Stimulated activated CD8-positive, alpha-beta memory T cell treated with anti-CD3 and anti-CD28 coated beads, Interleukin-15, amount 100 ng/mL, for 4 hours (primary cell): ENCODE data around the gene NAT10.
A peak's percentile ranks its signal among the peaks of the same experiment; 100 is the strongest.

Source experiments
- DNase-seq, 2 donors: peaks; one replicate each; pipeline ENCODE4 v3.0.0-alpha.2; 2020; ENCODE audit warnings: low read depth in 2 of 2

The NAT10 gene

DNA sequence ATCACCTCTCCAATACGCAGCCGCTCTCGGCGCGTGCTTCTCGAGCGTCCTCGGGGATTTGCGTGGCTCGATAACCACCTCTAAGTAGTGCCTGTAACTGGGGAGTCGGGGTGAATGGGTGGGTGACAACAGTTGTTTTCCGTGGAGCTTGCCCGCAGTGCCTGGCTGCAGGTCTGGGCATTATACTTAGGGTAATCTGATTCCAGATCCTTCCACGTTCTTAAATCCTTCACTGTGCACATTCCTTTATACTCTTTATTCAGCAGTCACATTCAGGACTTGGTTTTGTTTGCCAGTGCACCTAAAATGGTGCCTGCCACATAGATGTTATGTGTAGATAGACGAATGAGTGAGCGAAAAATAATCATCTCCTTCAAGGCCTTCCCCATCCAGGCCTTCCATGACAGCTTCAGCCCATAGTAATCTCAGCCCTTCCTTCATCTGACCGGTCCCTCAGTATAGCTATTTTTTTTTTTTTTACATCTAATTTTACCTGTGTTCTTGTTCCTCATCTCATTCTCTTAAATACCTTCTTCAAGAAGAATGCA is 602 bp downstream of the NAT10 start:
- DNase-seq = peak in 1 of 2 donors; percentile 5

DNA sequence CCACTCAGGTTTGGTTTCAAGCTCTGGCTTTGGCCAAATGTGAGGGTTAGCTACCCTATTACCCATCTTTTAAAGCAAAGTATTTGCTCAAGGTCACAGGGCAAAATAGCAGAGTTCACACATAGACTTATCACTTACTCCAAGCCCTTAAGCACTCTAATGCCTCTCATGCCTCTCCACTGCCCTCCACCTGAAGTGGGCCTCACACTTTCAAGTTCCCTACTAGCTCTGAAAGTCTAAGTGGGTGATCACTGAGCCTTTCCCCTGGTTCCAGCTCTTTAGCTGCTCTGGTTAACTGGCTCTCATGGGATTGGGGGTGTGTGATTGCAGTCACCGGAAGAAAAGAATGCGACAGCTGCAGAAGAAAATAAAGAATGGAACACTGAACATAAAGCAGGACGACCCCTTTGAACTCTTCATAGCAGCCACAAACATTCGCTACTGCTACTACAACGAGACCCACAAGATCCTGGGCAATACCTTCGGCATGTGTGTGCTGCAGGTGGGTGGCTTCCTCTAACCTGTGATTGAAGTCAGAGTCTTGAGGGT is 6.4 kb downstream of the NAT10 start:
- no peak for DNase-seq

DNA sequence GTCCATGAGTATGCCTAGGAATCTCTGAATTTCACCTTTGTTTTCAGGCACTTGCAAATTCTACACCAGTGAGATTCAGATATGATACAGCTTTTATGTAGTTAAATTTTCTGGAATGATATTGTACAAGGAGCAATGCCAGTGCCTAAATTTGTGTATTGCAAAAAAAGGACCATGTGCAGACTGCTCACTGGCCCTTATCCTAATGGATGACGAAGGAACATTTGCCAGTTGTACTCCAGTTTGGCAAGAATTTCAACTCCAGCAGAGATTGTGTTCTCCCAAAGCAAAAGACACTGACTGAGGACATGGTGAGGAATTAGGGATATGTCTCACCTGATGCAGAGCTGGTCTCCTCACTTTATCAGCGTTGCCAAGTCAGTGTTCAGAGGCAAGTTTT is 8.6 kb downstream of the NAT10 start:
- DNase-seq = no peak

DNA sequence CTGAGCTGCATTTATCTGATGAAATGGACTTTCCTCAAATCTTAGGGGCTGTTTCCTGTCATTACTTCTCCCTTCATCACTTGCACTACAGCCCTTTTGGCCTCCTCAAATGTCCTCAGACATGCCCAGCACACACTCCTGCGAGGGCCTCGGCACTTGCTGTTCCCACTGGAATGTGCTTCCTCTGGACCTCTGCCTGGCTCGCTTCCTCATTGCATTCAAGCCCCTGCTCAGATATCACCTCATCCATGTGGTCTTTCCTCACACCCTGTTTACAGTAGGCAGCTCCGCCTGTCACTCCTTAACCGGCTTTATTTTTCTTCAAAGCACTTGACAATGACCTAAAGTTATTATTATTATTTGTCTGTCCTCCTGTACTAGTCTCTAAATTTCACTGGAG is 9.0 kb downstream of the NAT10 start:
- DNase-seq = no peak

DNA sequence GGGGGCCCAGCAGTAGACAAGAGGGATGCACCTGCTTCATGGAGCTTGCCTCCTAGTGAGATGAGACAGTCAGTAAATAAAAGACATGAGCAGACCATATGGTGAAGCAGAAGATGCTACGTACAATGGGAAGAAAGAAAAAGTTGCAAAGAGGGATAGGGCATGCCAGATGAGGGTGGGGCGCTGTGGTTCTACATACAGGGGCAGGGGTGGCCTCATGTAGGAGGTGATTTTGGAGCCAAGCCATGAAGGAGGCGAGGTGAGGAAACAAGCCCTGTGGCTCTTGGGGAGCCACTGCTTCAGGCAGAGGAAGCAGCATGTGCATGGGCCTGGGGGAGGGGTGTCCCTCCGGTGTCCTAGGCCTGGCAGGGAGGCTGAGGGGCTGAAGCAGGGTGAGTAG is 15.2 kb downstream of the NAT10 start:
- DNase-seq = no peak

DNA sequence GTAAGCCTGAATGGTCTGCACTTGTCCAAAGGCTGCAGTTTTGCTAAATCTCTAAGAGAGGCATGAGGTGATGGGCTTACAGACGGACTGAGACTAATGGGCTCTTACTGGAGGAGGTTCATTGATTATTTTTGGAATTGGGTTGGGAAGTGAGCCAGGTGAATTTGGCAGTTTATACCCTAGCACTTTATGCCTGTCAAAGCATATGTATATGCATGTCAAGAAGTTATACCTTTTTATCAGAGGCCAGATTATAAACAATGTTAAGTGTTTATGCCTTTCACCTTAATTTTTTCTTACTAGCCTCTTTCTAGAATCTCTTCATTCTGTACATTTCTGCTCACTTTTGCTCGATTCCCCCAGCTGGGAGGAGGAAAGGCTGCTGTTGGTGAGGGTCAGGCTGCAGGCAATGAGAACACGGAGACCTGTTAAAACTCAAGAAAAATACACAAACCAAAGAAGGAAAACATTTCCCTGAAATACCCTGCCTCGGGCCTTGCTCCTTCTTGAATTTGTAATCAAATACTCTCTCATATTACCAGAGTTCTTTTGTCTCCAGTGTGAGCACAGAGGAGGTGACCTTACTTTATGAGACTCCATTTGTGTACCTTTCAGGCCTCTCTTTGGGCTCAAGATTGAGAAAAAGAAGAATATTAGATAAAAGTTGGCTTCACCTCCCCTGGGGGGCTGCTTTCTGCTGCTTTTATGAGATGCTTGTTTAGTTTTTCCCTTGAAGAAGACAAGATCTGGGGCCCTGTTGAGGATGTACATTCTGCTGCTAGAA is 19.6 kb downstream of the NAT10 start:
- no peak for DNase-seq

DNA sequence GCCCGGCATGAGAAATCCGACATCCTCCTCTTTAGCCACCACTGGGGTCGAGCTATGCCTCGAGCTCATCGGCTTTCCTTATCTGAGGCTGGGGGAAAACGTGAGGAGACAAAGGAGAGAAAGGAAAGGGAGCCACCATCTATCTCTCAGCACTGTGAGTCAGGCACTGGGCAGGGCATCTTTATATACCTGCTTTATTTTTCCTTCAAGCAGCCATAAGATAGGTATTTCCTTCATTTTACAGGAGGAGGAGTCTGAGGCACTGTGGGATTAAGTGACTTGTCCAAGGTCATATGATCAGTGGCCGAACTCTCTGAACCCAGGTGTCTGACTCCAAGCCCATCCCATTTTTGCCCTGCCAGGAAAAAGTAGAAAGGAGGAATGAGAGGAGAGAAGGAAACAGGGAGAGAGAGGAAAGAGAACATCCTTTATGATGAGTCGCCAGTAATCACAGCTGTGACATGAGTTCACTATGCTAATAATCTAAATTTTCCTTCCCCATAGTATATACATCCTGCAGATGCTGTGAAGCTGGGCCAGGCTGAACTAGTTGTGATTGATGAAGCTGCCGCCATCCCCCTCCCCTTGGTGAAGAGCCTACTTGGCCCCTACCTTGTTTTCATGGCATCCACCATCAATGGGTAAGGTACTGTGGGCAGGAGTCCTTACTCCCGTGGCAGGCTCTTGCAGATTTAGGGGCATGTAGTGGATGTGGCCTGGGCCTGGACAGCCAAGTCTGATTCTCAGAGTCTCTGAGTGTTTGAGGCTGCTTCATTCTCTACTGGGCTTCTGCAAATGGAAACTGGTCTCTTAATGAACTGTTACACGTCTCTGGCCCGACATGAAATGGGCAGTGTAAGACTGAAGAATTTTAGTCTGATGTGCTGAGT is 21.8 kb downstream of the NAT10 start:
- DNase-seq = no peak

DNA sequence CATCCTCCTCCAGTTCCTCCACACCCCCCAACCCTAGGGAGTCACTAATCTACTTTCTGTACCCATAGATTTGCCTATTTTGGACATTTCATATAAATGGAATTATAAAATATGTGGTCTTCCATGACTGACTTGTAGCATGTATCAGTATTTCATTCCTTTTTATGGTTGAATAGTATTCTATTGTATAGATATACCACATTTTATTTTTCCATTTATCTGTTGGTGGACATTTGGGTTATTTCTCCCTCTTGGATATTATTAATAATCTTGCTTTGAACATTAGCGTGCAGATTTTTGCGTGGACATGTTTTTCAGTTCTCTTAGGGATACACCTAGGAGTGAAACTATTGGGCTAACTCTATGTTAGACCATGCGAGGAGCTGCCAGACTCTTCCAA is 23.4 kb downstream of the NAT10 start:
- DNase-seq = no peak

DNA sequence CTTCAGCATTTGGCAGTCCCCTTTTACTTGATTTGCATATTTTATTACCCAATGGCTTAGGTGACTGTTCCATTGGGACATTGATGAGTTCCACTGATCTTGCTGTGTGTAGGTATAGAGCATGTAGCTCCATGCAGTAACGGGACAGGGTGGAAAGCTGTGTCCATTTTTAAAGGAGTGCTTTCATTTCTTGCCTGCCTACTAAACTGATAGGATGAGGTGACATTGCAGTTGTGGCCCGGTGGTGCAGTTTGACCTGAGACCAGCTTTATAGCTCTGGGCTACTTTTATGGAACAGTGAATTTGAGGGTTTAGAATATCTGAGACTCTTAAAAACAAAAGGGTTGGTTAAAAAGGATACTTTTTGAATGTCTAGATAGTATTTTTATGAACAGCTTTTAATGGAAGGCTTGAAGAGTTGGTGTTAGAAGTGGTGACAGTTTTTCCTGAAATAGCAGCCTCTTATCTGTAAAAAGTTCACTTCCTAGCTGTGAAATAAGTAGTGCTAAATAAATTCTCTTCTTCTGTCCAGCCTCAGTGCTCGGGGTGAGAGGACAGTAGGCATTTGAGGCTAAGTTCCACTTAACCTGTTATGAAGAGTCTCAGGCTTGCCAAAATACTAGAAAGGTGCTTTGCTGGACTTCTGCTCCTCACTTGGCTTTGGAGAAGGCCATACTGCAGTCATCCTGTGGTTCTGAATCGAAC is 27.0 kb downstream of the NAT10 start:
- no peak for DNase-seq

DNA sequence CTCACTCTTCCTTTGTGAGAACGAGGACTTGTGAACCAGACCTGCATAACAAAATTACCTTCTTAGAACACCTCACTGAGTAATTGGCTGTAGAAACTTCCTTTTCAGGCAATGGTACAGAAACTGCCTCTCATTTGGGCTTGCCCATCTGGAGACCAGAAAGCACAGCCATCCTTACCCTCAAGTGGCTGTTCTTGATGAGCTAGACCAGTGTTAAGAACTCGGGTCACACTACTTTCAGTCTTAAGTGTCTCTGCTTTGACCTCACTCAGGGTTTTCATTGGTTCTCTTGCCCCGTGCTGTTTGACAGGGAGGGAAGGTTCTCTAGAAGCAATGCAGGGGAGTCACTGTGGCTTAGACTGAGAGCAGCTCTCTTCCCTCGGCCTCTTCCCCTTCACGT is 29.3 kb downstream of the NAT10 start:
- DNase-seq = no peak

DNA sequence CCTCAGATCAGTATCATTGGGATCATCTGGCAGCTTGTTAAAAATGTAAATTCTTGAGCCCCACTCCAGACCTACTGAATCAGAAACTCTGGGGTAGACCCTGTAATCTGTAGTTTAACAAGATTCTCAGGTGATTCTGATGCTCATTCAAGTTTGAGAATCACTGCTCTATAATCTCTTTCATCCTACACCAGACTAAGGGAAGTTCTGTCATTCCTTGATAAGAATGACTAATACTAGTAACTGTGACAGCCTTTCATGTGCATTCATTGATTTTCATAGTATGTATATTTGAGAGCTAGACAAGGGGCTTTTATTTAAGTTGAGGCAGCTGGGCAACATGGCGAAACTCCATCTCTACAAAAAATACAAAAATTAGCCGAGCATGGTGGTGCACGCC is 30.0 kb downstream of the NAT10 start:
- no peak for DNase-seq

DNA sequence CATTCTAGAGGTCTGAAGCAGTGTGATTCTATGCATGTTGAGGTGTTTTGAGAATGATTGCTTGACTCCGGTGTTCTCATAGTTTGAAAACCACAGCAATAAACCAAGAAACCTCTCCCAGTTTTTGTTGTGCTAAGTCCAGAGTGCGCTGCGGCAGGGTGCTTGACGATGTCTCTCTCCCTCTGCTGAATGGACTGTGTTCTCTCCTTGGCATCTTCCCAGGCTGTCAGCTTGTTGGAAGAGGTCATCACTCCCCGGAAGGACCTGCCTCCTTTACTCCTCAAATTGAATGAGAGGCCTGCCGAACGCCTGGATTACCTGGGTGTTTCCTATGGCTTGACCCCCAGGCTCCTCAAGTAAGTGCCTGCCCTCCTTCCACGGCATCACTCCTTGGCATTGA is 31.0 kb downstream of the NAT10 start:
- DNase-seq = no peak

DNA sequence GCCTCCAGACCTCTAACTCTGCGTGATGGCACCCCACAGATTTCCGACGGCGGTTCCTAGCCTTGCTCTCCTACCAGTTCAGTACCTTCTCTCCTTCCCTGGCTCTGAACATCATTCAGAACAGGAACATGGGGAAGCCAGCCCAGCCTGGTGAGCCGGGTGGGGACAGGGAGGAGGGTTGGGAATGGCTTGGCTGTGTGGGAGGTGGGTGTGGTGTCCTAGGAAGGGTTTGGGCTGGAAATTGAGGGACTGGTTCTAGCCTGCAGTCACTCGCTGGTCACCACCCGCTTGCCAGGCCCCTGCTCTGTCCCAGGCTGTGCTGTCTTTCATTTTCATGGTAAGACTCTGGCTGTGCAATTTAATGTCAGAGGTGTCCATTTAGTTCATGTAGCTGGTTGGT is 33.9 kb downstream of the NAT10 start:
- DNase-seq = no peak

DNA sequence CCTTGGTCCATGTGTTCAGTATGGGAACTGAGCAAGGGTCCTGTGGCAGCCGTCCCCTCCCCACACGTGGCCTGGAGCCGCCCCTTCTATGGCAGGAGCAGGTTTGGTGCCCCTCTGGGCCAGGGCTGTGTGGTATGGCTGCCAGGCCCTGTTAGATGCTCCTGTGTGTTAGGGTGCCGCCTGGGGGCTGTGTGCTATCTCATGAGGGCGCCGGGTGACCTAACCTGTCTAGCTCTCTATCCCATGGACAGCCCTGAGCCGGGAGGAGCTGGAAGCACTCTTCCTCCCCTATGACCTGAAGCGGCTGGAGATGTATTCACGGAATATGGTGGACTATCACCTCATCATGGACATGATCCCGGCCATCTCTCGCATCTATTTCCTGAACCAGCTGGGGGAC is 34.7 kb downstream of the NAT10 start:
- DNase-seq = no peak

DNA sequence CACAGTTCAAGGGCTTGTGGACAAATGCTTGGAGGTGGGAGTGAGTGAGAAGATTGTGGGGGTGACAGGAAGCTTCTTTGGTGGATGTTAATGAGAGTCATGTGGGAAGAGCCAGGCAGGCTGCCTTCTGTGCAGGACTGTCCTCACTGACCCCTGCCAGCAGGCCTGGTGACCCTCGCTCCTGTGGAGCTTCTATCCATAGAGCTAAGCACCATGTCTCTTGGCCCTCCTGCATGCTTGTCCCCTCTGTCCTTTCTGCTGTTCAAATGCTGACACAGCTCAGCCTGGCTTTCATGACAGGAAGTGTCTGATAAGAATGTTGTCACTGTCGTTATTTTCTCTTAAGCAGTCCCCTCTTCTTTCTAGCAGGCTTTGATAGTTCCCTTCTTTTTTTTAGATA is 37.6 kb downstream of the NAT10 start:
- no peak for DNase-seq

DNA sequence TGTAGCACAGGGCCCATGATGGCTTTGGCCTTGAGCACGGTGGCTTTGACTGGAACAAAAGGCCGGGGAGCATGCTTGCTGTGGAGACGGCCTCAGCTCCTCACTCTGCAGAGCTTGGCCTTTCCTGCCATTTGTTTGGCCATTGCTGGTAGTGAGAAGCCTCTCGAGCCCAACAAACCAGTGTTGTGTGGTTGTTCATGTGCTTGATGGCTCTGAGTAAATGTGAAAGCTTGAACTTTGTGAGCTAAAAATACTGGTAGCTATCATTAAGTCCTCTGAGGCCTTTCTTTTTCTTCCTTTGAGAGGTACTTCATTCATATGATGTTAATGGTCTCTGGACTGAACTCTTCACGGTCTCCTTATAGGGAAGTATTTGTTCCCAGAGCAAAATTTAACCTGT is 39.6 kb downstream of the NAT10 start:
- DNase-seq = no peak

DNA sequence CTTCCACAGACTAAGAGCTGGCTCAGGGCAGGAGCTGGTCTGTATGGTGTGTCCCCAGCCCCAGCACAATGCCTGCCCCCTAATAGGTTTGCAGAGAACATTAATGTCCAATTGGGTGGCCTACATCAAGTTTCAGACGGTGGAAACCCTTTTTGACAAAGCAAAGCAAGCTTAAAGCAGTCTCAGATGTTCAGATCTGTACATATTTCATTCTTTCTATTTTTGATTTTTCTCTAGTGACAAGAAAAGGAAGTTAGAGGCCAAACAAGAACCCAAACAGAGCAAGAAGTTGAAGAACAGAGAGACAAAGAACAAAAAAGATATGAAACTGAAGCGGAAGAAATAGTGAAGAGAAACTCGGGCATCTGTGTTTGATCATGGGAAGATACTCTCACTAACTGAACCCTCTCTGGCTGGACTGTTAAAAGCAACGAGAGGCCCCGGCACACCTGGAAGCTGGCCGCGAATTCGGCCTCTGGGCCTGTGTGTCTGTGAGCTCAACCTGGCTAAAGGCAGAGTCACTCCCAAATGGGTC is 40.5 kb downstream of the NAT10 start:
- no peak for DNase-seq

DNA sequence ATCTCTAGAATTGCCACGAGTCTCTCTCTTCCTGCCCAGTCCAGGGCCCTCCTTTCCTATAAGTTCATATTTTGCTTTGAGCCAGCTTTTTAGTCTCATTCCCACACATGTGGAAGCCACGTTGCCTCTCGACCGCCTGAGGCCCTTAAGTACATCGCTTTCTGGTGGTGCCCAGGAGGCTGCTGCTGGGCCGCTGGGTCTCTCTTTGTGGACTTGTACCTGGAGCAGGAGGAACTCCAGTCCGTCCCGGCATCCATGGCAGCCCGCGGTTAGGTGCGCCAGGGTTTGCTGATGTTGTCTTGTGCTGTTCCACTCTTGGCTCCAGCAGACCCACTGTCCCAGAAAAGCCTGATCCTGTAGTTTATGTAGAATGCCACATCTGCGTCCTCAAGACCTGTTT is 41.0 kb downstream of the NAT10 start:
- no peak for DNase-seq

DNA sequence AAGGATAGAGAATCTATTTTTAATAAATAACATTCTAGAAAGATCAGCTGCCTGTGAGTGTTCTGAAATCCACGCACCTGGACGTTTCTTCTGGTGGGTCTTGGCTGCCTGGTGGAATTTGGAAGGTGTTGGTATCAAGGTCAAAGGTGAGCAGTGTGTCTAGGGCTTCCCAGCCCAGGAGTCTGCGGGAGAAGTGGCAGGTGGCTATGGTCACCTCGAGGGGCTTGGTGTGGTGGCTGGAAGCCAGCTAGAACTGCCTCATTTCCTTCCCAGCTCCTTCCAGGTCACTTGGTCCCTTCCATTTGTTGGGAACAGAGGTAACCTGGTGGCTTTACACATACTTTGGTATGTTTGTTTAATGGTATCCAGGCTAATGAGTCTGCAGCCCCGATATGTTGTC is 41.4 kb downstream of the NAT10 start:
- DNase-seq = no peak

DNA sequence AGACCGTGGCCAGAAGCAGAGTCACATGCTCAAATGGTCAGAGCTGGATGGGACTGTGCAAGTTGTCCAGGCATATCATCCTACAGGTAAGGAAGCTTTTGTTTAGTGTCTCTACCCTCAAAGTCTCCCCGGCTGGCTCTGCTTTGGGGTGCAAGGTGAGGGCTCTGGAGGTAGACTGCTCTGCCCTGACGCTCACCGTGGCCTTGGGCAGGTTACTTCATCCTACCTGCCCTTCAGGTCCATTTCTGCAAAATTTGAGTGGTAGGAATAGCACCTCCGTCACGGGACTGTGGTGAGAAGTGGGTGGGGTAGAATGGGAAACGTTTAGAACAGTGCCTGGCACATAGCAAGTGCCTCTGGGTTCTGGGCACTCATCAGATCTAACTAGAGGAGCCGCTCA is 42.2 kb downstream of the NAT10 start:
- no peak for DNase-seq

DNA sequence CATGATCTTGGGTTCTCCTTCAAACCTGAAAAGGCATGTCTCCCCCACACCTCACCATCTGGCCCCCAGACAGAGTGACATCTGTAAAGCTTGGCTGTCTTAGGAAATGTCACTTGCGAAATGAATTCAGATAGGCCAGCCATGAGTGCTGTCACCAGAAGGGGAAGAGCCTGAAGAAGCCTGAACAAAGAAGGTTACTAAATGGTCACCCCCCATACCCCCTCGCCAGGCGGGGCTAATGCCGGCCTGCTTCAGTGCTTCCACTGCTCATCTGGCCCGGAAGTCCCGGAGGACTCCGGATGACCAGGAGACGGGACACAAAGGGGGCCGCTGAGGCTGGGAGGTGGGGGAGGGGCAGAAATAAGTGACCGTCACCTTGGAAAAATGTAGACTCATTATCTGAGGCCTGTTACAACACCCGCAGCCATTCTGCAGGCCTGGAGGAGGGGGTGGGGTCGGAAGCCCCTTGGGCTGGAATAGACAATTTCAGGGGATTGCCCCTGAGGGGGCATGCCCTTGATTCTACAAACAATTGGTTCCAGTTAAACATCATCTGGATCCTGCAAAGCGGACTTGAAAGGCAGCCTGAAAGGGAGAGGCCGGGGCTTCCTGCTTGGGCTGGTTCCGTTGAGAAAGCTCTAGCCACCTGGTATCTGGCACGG is 43.2 kb downstream of the NAT10 start:
- DNase-seq = no peak
